HUES48 (cell line): ENCODE measurements around the gene DNAJC3.

Source experiments
- H3K27ac ChIP-seq: one replicate; pipeline ENCODE4 v1.7.0; 2013; ENCODE audit warnings: low read depth, low read length, inconsistent platforms
- H3K27me3 ChIP-seq: 2 replicates; pipeline ENCODE4 v1.6.1; 2013; ENCODE audit warnings: mild to moderate bottlenecking, low read length; ENCODE audit not compliant: control insufficient read depth, insufficient read depth
- H3K36me3 ChIP-seq: 2 replicates; pipeline ENCODE4 v1.6.1; 2013; ENCODE audit warnings: low read length; ENCODE audit not compliant: control insufficient read depth, insufficient read depth
- H3K4me1 ChIP-seq: 2 replicates; pipeline ENCODE4 v1.6.1; 2013; ENCODE audit warnings: mild to moderate bottlenecking, low read length; ENCODE audit not compliant: control insufficient read depth, insufficient read depth
- H3K4me3 ChIP-seq: 2 replicates; pipeline ENCODE4 v1.5.1; 2013; ENCODE audit warnings: mild to moderate bottlenecking, low read depth, low read length
- H3K9ac ChIP-seq: 2 replicates; pipeline ENCODE4 v1.6.1; 2013; ENCODE audit warnings: mild to moderate bottlenecking, low read depth, low read length, moderate library complexity
- H3K9me3 ChIP-seq: 2 replicates; pipeline ENCODE4 v1.6.1; 2013; ENCODE audit warnings: low read length; ENCODE audit not compliant: control insufficient read depth, insufficient read depth

Gene DNAJC3

GRCh38 chr13:95793781-95794180, 116.8 kb downstream of the DNAJC3 start:
- H3K27me3 ChIP-seq = no peaks in the 10 kb centered on the region
- H3K36me3 ChIP-seq = peaks cover 23% of the 10 kb centered on the region
- no peaks in the 10 kb centered on the region for H3K4me1 ChIP-seq
- no peak overlapping the region for H3K9ac ChIP-seq
- H3K27ac ChIP-seq = no peak overlapping the region
- no peaks in the 10 kb centered on the region for H3K9me3 ChIP-seq
- no peak overlapping the region for H3K4me3 ChIP-seq

DNA sequence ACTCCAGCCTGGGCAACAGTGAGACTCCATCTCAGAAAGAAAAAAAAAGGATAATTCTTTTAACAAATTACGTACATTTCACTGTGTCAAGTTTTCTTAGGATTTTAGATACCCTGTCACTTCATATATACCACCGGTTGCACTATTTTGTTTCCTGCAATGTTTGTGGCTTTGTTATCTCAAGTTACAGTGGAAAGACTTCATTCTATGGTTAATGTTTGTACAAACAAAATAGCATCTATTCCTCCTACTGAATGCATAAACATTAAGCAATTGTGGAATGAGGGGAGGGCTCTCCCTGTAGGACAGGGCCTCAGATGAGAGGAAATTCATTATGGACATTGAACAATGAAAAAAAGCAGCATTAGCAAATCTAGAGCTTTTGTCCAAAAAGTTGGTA, 120.1 kb downstream of the DNAJC3 start:
- Histone ChIP-seq H3K4me1 (no peaks in the 10 kb centered on the region), H3K27me3 (no peaks in the 10 kb centered on the region), H3K9me3 (no peaks in the 10 kb centered on the region), H3K4me3 (no peak overlapping the region), H3K36me3 (peaks cover 11% of the 10 kb centered on the region), H3K27ac (no peak overlapping the region), H3K9ac (no peak overlapping the region)

DNA sequence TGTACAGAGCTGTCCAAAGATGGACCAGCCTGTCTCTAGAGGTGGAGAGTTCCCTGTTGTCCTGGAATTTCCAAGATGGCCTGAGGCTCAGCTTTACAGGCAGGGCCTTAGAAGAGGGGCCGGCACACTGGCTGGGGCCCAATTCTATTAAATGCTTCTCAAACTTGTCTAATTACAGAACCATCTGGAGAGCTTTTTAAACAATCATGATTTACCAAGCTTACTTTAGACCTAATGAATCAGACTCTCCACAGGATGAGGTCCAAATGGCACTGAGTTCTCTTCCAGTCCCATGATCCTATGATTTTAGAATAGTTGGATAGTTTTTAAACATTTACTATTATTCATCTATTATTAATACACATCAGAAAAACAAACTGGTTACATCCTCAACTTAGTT, 123.5 kb downstream of the DNAJC3 start:
- Histone ChIP-seq H3K36me3 (no peaks in the 10 kb centered on the region), H3K9me3 (no peaks in the 10 kb centered on the region), H3K27me3 (no peaks in the 10 kb centered on the region), H3K4me3 (no peak overlapping the region), H3K9ac (no peak overlapping the region), H3K27ac (no peak overlapping the region), H3K4me1 (no peaks in the 10 kb centered on the region)

GRCh38 chr13:95801825-95802224, 124.9 kb downstream of the DNAJC3 start:
- no peaks in the 10 kb centered on the region for H3K36me3 ChIP-seq
- no peaks in the 10 kb centered on the region for H3K27me3 ChIP-seq
- no peak overlapping the region for H3K4me3 ChIP-seq
- no peaks in the 10 kb centered on the region for H3K9me3 ChIP-seq
- H3K27ac ChIP-seq = no peak overlapping the region
- H3K4me1 ChIP-seq = no peaks in the 10 kb centered on the region
- no peak overlapping the region for H3K9ac ChIP-seq

DNA sequence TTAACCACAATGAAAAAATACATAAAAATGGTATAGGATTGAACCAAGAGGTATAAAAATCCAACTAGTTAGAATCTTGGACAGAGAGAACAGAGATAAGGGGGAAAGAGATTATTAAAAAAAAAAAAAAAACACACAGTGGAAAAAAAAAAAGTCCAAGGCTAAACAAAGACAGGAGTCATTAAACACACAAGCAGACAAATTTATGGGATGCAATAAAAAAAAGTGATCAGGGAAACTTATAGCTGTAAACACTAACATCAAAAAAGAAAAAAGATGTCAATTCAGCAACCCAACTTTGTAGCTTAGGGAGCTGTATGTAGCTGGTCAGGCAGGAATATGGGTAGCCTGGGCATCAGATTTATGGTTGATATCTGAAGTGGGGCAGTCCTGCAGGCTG, 129.0 kb downstream of the DNAJC3 start:
- H3K27me3 ChIP-seq = no peaks in the 10 kb centered on the region
- H3K9me3 ChIP-seq = no peaks in the 10 kb centered on the region
- no peak overlapping the region for H3K9ac ChIP-seq
- no peaks in the 10 kb centered on the region for H3K36me3 ChIP-seq
- no peaks in the 10 kb centered on the region for H3K4me1 ChIP-seq
- no peak overlapping the region for H3K4me3 ChIP-seq
- no peak overlapping the region for H3K27ac ChIP-seq

- H3K4me1 ChIP-seq = no peaks in the 10 kb centered on the region
- peaks cover 3% of the 10 kb centered on the region; the same call in 1 of the 2 replicates for H3K9me3 ChIP-seq
- H3K36me3 ChIP-seq = no peaks in the 10 kb centered on the region
- no peak overlapping the region for H3K27ac ChIP-seq
- no peak overlapping the region for H3K4me3 ChIP-seq
- no peak overlapping the region for H3K9ac ChIP-seq
- H3K27me3 ChIP-seq = no peaks in the 10 kb centered on the region
Observed at GRCh38 chr13:95809429-95809828, 132.5 kb downstream of the DNAJC3 start.

GRCh38 chr13:95813139-95813538, 136.2 kb downstream of the DNAJC3 start:
- Histone ChIP-seq H3K36me3 (no peaks in the 10 kb centered on the region), H3K27me3 (no peaks in the 10 kb centered on the region), H3K9me3 (peaks cover 3% of the 10 kb centered on the region; the same call in 1 of the 2 replicates), H3K9ac (no peak overlapping the region), H3K4me1 (no peaks in the 10 kb centered on the region), H3K27ac (no peak overlapping the region), H3K4me3 (no peak overlapping the region)

DNA sequence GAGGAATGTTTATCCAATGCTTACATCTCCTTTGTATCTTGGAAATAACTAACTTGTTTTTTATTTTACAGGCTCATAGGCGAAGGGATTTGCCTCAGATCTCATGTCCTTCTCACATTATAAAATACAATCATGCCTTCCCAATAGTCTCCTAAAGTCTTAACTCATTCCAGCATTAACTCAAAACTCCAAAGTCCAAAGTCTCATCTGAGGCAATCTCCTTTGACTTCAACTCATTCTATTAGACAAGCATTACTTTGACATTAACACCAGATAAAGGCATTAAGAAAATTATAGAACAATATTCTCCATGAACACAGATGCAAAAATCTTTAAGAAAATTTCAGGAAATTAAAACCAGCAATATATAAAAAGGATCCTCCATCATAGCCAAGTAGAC, 137.6 kb downstream of the DNAJC3 start:
- Histone ChIP-seq H3K27me3 (no peaks in the 10 kb centered on the region), H3K27ac (no peak overlapping the region), H3K9me3 (peaks cover 3% of the 10 kb centered on the region; the same call in 1 of the 2 replicates), H3K4me1 (no peaks in the 10 kb centered on the region), H3K36me3 (no peaks in the 10 kb centered on the region), H3K9ac (no peak overlapping the region), H3K4me3 (no peak overlapping the region)

- Histone ChIP-seq H3K9ac (no peak overlapping the region), H3K36me3 (0 out of 2 replicates have a peak, but pooled peaks cover 8% of the 10 kb centered on the region), H3K4me1 (no peaks in the 10 kb centered on the region), H3K27ac (no peak overlapping the region), H3K9me3 (0 out of 2 replicates have a peak, but pooled peaks cover 2% of the 10 kb centered on the region), H3K4me3 (no peak overlapping the region), H3K27me3 (no peaks in the 10 kb centered on the region)
Observed at GRCh38 chr13:95822303-95822702, 145.4 kb downstream of the DNAJC3 start.

DNA sequence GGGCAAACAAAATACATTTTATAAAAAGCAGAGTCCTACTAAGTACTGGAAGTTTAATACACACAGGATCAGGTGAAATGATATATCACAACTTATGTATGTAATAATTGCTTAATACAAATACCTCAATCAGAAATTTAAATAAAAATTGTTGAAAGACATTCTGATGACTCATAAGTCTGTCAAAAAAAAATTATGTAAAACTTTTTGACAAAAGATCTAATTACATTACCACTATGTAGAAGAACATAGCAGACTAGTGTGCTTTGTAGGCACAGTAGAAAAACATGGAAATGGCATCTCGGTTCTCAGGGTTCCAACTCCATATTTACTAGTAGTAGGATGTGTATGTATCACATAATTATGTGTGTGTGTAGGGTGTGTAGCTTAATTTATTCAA, 156.2 kb downstream of the DNAJC3 start:
- Histone ChIP-seq H3K27ac (no peak overlapping the region), H3K9ac (no peak overlapping the region)

GRCh38 chr13:95833719-95834118, 156.8 kb downstream of the DNAJC3 start:
- Histone ChIP-seq H3K9me3 (0 out of 2 replicates have a peak, but pooled peaks cover 3% of the 10 kb centered on the region), H3K36me3 (no peaks in the 10 kb centered on the region), H3K9ac (no peak overlapping the region), H3K27me3 (no peaks in the 10 kb centered on the region), H3K4me1 (0 out of 2 replicates have a peak, but pooled peaks cover 6% of the 10 kb centered on the region), H3K27ac (no peak overlapping the region), H3K4me3 (no peak overlapping the region)

More for the DNA sequence above, 156.2 kb downstream of the DNAJC3 start:
- Histone ChIP-seq H3K4me1 (0 out of 2 replicates have a peak, but pooled peaks cover 6% of the 10 kb centered on the region), H3K4me3 (no peak overlapping the region), H3K36me3 (no peaks in the 10 kb centered on the region), H3K27me3 (no peaks in the 10 kb centered on the region), H3K9me3 (no peaks in the 10 kb centered on the region)
